Testis (tissue), 3 donors: Measurements from ENCODE around the gene ST6GAL1. TPM values are rescaled to one million over a fixed set of nuclear protein-coding genes. Genes with fewer than 3 reads are reported as not detected.

Experiments used
- DNase-seq: peaks from one replicate; pipeline ENCODE4 v3.0.0-alpha.2; 2019
- H3K27ac ChIP-seq, 2 donors: fragments of 200-600 bp; sonication (generic); one replicate each; pipeline ENCODE4 v1.5.1; 2019
- H3K27me3 ChIP-seq: fragments of 200-600 bp; sonication (generic); one replicate; pipeline ENCODE4 v1.5.1; 2019
- H3K36me3 ChIP-seq: fragments of 200-600 bp; sonication (generic); one replicate; pipeline ENCODE4 v1.5.1; 2017; ENCODE audit warnings: low read depth; ENCODE audit errors: missing control alignments
- H3K4me1 ChIP-seq: fragments of 200-600 bp; sonication (generic); one replicate; pipeline ENCODE4 v1.5.1; 2019
- H3K4me3 ChIP-seq, 2 donors: fragments of 200-600 bp; sonication (generic); one replicate each; pipeline ENCODE4 v1.5.1; 2017 to 2019
- H3K9me3 ChIP-seq: fragments of 200-600 bp; sonication (generic); one replicate; pipeline ENCODE4 v1.5.1; 2017
- POLR2A ChIP-seq: fragments of 450-650 bp; IDR thresholded peaks from one replicate; pipeline ENCODE4 v1.6.1; 2017; ENCODE audit warnings: antibody characterized with exemption, mild to moderate bottlenecking, moderate library complexity
- WGBS, 2 donors: methylation state at CpG; one replicate each; pipeline ENCODE4 v1.1.5; 2018; 5-methylcytosine and 5-hydroxymethylcytosine counted together
- intact Hi-C: fragments of 100-400 bp; cut with DNase I; formaldehyde crosslinking; loops from one replicate; pipeline ENCODE4 v1.15.1; 2023; ENCODE audit warnings: low total_unique reads
- polyA plus RNA-seq: library from polyadenylated mRNA; stranded (reverse); fragments of 350-450 nt; fragmentation: Illumina TruSeq; extraction: RNeasy Lipid Tissue Mini Kit (QIAGEN cat#74804); gene quantifications from one replicate; pipeline ENCODE4 v1.2.3, GENCODE V29; 2014; ENCODE audit warnings: low read depth, low replicate concordance; ENCODE audit not compliant: insufficient read depth
- total RNA-seq, 2 donors: library from RNA; depleted of rRNA; stranded (reverse); fragments of >200 nt; gene quantifications; one replicate each; pipeline ENCODE4 v1.2.3, GENCODE V29; 2016
- TF ChIP-seq, protein P1 (sequence below), 3 experiments: fragments of 450-650 bp in 2 of 3; fragments of 200-600 bp in 1 of 3; sonication (generic) in 1 of 3; IDR thresholded peaks; one replicate each; pipeline ENCODE4 v1.5.1; 2016 to 2019; ENCODE audit warnings: antibody characterized with exemption in 3 of 3, mild to moderate bottlenecking in 2 of 3, moderate library complexity in 1 of 3

Gene ST6GAL1
- total and polyA plus RNA-seq, 3 donors from 2014 or later: 12.8 to 26.3 (median 16.9) TPM

- TF ChIP-seq, protein P1, sequence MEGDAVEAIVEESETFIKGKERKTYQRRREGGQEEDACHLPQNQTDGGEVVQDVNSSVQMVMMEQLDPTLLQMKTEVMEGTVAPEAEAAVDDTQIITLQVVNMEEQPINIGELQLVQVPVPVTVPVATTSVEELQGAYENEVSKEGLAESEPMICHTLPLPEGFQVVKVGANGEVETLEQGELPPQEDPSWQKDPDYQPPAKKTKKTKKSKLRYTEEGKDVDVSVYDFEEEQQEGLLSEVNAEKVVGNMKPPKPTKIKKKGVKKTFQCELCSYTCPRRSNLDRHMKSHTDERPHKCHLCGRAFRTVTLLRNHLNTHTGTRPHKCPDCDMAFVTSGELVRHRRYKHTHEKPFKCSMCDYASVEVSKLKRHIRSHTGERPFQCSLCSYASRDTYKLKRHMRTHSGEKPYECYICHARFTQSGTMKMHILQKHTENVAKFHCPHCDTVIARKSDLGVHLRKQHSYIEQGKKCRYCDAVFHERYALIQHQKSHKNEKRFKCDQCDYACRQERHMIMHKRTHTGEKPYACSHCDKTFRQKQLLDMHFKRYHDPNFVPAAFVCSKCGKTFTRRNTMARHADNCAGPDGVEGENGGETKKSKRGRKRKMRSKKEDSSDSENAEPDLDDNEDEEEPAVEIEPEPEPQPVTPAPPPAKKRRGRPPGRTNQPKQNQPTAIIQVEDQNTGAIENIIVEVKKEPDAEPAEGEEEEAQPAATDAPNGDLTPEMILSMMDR (IDR thresholded peaks at IDR 0.05): no peak
- no peak for TF ChIP-seq POLR2A
- no peaks in the 10 kb centered on the region for H3K36me3 ChIP-seq
- H3K27me3 ChIP-seq: no peaks in the 10 kb centered on the region
- 71 to 74% methylated on average over 10 of the region's 10 CpGs for WGBS, 2 donors
- H3K27ac ChIP-seq: no peak overlapping the region
- H3K4me3 ChIP-seq: no peak overlapping the region
- no peak for DNase-seq
- intact Hi-C loops: no loop called here
- no peaks in the 10 kb centered on the region for H3K9me3 ChIP-seq
- peaks cover 4% of the 10 kb centered on the region for H3K4me1 ChIP-seq
Measured at GRCh38 chr3:187024536-187025226, 94.4 kb downstream of the ST6GAL1 start.

DNA sequence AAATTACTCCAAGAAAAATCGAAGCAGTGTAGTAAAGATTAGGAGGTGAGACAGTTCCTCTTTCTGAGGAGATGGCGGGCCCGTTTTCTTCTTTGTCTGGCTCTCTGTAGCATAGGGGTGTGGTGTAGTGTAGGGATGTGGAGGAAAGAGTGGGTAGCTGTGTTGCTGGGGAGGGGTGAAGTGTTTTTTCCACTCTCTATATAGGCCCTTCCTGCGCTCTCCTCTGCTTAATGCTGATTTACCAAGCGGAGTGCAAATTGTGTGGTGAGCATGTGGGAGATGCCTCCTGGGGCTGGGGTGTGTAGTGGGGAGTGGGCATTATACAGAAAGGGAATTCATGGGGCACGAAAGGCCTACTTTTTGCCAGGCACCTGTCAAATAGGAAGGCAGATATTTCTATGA lies 94.9 kb downstream of the ST6GAL1 start:
- no peak overlapping the region for H3K4me3 ChIP-seq
- no peaks in the 10 kb centered on the region for H3K36me3 ChIP-seq
- DNase-seq: no peak
- H3K27ac ChIP-seq: no peak overlapping the region
- no peak for TF ChIP-seq POLR2A
- TF ChIP-seq, protein P1 (IDR thresholded peaks at IDR 0.05): no peak
- 84 to 91% methylated on average over 6 of the region's 6 CpGs for WGBS, 2 donors
- peaks cover 4% of the 10 kb centered on the region for H3K4me1 ChIP-seq
- intact Hi-C loops: no loop called here
- no peaks in the 10 kb centered on the region for H3K9me3 ChIP-seq
- no peaks in the 10 kb centered on the region for H3K27me3 ChIP-seq

- Histone ChIP-seq H3K27ac (no peak overlapping the region), H3K9me3 (no peaks in the 10 kb centered on the region), H3K4me1 (peaks cover 4% of the 10 kb centered on the region), H3K36me3 (no peaks in the 10 kb centered on the region), H3K27me3 (no peaks in the 10 kb centered on the region), H3K4me3 (no peak overlapping the region)
- intact Hi-C loops: no loop called here
- DNase-seq: no peak
- WGBS, 2 donors: 65 to 69% methylated on average over 9 of the region's 9 CpGs
- TF ChIP-seq POLR2A: no peak
- TF ChIP-seq, protein P1 (IDR thresholded peaks at IDR 0.05): no peak
Measured at GRCh38 chr3:187025656-187026316, 95.5 kb downstream of the ST6GAL1 start.

DNA sequence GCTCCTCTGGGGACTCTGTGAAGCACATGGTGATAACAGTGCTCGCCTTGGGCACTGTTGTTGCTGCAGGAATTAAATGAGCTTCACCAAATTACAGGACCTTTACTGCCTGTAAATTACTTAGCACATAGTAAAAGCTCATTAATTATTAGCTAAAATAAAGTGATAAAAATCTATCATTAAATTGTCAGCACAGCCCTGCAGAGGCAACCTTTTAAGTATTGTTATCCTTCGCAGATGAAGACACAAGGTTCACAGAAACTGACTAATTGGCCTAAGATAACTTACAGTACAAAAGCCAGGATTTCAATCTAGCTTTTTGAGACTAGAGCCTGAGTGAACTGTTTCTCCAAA lies 96.0 kb downstream of the ST6GAL1 start:
- Histone ChIP-seq H3K36me3 (no peaks in the 10 kb centered on the region), H3K27me3 (no peaks in the 10 kb centered on the region), H3K4me1 (peaks cover 4% of the 10 kb centered on the region), H3K27ac (no peak overlapping the region), H3K4me3 (no peak overlapping the region), H3K9me3 (no peaks in the 10 kb centered on the region)
- TF ChIP-seq POLR2A: no peak
- TF ChIP-seq, protein P1 (IDR thresholded peaks at IDR 0.05): no peak
- intact Hi-C loops: no loop called here
- 82 to 94% methylated on average over 2 of the region's 2 CpGs for WGBS, 2 donors
- no peak for DNase-seq
